ENCODE measurements around the gene DUOX2.
"Not testable (repeated sequence)": the region's sequence is repeated elsewhere in the genome, so short reads cannot be mapped to it uniquely, and the experiment has no call there.

Gene DUOX2

GRCh38 chr15:45064386-45064785, 49.6 kb downstream of the DUOX2 start:
- H3K27ac ChIP-seq (ENCODE audit: low read depth, low read length), result no peak overlapping the region
- no peaks in the 10 kb centered on the region for H3K36me3 ChIP-seq (ENCODE audit: insufficient read depth, low read length)
- no peaks in the 10 kb centered on the region for H3K79me2 ChIP-seq (ENCODE audit: control insufficient read depth, insufficient read depth, low read length, unreplicated experiment)
- no peak overlapping the region for H2AFZ ChIP-seq (ENCODE audit: low read length, unreplicated experiment)
- H3K4me1 ChIP-seq (ENCODE audit: control insufficient read depth, insufficient read depth, low read length, unreplicated experiment), result no peaks in the 10 kb centered on the region
- no peak overlapping the region for H3K4me3 ChIP-seq (ENCODE audit: low read depth, low read length)
- no peaks in the 10 kb centered on the region for H3K27me3 ChIP-seq (ENCODE audit: insufficient read depth, low read length)

- H3K36me3 ChIP-seq (ENCODE audit: insufficient read depth, low read length); H3K79me2 ChIP-seq (ENCODE audit: control insufficient read depth, insufficient read depth, low read length, unreplicated experiment); H2AFZ ChIP-seq (ENCODE audit: low read length, unreplicated experiment); H3K4me3 ChIP-seq (ENCODE audit: low read depth, low read length); H3K27me3 ChIP-seq (ENCODE audit: insufficient read depth, low read length); H3K4me1 ChIP-seq (ENCODE audit: control insufficient read depth, insufficient read depth, low read length, unreplicated experiment); H3K27ac ChIP-seq (ENCODE audit: low read depth, low read length): not testable (repeated sequence)
These were observed 51.7 kb downstream of the DUOX2 start for GRCh38 chr15:45062301-45062700.

GRCh38 chr15:45058690-45059675, 55.0 kb downstream of the DUOX2 start:
- H3K36me3 ChIP-seq (ENCODE audit: insufficient read depth, low read length); H3K4me3 ChIP-seq (ENCODE audit: low read depth, low read length); H3K79me2 ChIP-seq (ENCODE audit: control insufficient read depth, insufficient read depth, low read length, unreplicated experiment); H2AFZ ChIP-seq (ENCODE audit: low read length, unreplicated experiment); H3K4me1 ChIP-seq (ENCODE audit: control insufficient read depth, insufficient read depth, low read length, unreplicated experiment); H3K27me3 ChIP-seq (ENCODE audit: insufficient read depth, low read length); H3K27ac ChIP-seq (ENCODE audit: low read depth, low read length): not testable (repeated sequence)

- peaks cover 31% of the 10 kb centered on the region for H3K36me3 ChIP-seq (ENCODE audit: insufficient read depth, low read length)
- not testable (repeated sequence) for H3K4me1 ChIP-seq (ENCODE audit: control insufficient read depth, insufficient read depth, low read length, unreplicated experiment); H2AFZ ChIP-seq (ENCODE audit: low read length, unreplicated experiment); H3K27ac ChIP-seq (ENCODE audit: low read depth, low read length); H3K27me3 ChIP-seq (ENCODE audit: insufficient read depth, low read length); H3K4me3 ChIP-seq (ENCODE audit: low read depth, low read length); H3K79me2 ChIP-seq (ENCODE audit: control insufficient read depth, insufficient read depth, low read length, unreplicated experiment)
These were observed 61.3 kb downstream of the DUOX2 start for GRCh38 chr15:45052676-45053075.

GRCh38 chr15:45050587-45050986, 63.4 kb downstream of the DUOX2 start:
- no peak overlapping the region for H2AFZ ChIP-seq (ENCODE audit: low read length, unreplicated experiment)

GRCh38 chr15:45048794-45049631, 65.0 kb downstream of the DUOX2 start:
- Histone ChIP-seq H3K4me3 (ENCODE audit: low read depth, low read length) (no peak overlapping the region), H3K4me1 (ENCODE audit: control insufficient read depth, insufficient read depth, low read length, unreplicated experiment) (no peaks in the 10 kb centered on the region), H2AFZ (ENCODE audit: low read length, unreplicated experiment) (no peak overlapping the region), H3K36me3 (ENCODE audit: insufficient read depth, low read length) (peaks cover 33% of the 10 kb centered on the region), H3K27ac (ENCODE audit: low read depth, low read length) (no peak overlapping the region), H3K27me3 (ENCODE audit: insufficient read depth, low read length) (no peaks in the 10 kb centered on the region), H3K79me2 (ENCODE audit: control insufficient read depth, insufficient read depth, low read length, unreplicated experiment) (no peaks in the 10 kb centered on the region)

More at GRCh38 chr15:45050587-45050986, 63.4 kb downstream of the DUOX2 start:
- Histone ChIP-seq H3K4me1 (ENCODE audit: control insufficient read depth, insufficient read depth, low read length, unreplicated experiment) (no peaks in the 10 kb centered on the region), H3K27me3 (ENCODE audit: insufficient read depth, low read length) (no peaks in the 10 kb centered on the region), H3K79me2 (ENCODE audit: control insufficient read depth, insufficient read depth, low read length, unreplicated experiment) (no peaks in the 10 kb centered on the region), H3K27ac (ENCODE audit: low read depth, low read length) (no peak overlapping the region), H3K36me3 (ENCODE audit: insufficient read depth, low read length) (peaks cover 33% of the 10 kb centered on the region), H3K4me3 (ENCODE audit: low read depth, low read length) (no peak overlapping the region)

- H3K79me2 ChIP-seq (ENCODE audit: control insufficient read depth, insufficient read depth, low read length, unreplicated experiment); H2AFZ ChIP-seq (ENCODE audit: low read length, unreplicated experiment); H3K27me3 ChIP-seq (ENCODE audit: insufficient read depth, low read length); H3K4me1 ChIP-seq (ENCODE audit: control insufficient read depth, insufficient read depth, low read length, unreplicated experiment); H3K4me3 ChIP-seq (ENCODE audit: low read depth, low read length); H3K27ac ChIP-seq (ENCODE audit: low read depth, low read length): not testable (repeated sequence)
- H3K36me3 ChIP-seq (ENCODE audit: insufficient read depth, low read length), result peaks cover 33% of the 10 kb centered on the region
These were observed 65.6 kb downstream of the DUOX2 start for GRCh38 chr15:45048449-45048793.

GRCh38 chr15:45044270-45044669, 69.7 kb downstream of the DUOX2 start:
- not testable (repeated sequence) for H3K79me2 ChIP-seq (ENCODE audit: control insufficient read depth, insufficient read depth, low read length, unreplicated experiment); H3K36me3 ChIP-seq (ENCODE audit: insufficient read depth, low read length); H3K4me3 ChIP-seq (ENCODE audit: low read depth, low read length); H3K4me1 ChIP-seq (ENCODE audit: control insufficient read depth, insufficient read depth, low read length, unreplicated experiment); H3K27ac ChIP-seq (ENCODE audit: low read depth, low read length); H3K27me3 ChIP-seq (ENCODE audit: insufficient read depth, low read length); H2AFZ ChIP-seq (ENCODE audit: low read length, unreplicated experiment)

GRCh38 chr15:45042859-45043258, 71.1 kb downstream of the DUOX2 start:
- not testable (repeated sequence) for H3K36me3 ChIP-seq (ENCODE audit: insufficient read depth, low read length); H3K4me3 ChIP-seq (ENCODE audit: low read depth, low read length); H3K27me3 ChIP-seq (ENCODE audit: insufficient read depth, low read length); H3K79me2 ChIP-seq (ENCODE audit: control insufficient read depth, insufficient read depth, low read length, unreplicated experiment); H3K27ac ChIP-seq (ENCODE audit: low read depth, low read length); H2AFZ ChIP-seq (ENCODE audit: low read length, unreplicated experiment); H3K4me1 ChIP-seq (ENCODE audit: control insufficient read depth, insufficient read depth, low read length, unreplicated experiment)

All from ACC112 (cell line).